GM21360 (cell line): Measurements from ENCODE around the gene TMEM97.
"Not testable (repeated sequence)": the region's sequence is repeated elsewhere in the genome, so short reads cannot be mapped to it uniquely, and the experiment has no call there.

Source experiments
- ATAC-seq: cut with Tn5 transposase; IDR thresholded peaks from one replicate; pipeline ENCODE4 v1.9.1; 2021; ENCODE audit warnings: mild to moderate bottlenecking, moderate library complexity; ENCODE audit not compliant: unreplicated experiment

TMEM97 gene

DNA sequence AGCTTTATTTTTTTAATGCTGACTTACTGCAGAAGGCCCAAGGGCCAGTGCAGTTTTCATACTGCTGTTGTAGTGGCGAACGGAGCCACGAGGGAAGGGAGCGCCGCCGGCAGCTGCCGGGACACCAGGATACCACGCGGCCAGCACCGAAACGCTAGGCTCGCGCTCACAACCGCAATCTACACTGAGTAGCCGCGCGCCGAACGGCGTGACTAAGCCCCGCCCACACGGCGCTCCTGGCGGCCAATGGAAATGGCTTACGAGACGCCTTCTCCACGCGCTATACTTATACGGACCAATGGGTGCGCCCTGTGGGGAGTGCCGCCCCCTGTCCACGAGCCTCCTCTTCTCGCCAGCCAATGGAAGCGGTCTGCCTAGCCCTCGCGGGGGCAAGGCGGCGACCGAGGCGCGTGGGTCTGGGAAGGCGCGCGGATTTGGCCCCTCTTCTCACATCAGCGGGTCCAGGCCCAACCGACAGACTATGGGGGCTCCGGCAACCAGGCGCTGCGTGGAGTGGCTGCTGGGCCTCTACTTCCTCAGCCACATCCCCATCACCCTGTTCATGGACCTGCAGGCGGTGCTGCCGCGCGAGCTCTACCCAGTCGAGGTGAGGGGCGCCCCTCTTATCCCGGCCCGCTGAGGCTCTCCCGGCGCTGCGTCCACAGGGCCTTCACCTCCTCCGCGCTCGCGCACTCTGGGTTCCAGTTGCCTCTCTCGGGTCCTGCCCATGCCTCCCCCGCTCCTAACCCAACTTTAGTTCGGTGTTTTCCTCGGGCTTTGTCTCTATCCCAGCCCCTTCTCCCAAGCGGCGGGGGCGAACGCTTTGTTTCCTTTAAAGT is at the start of gene TMEM97:
Gene TMEM97, plus strand, starts transcription at position 442 of the 839 bp plus-strand sequence. Its CDS starts 40 bp downstream, at position 482.
- ATAC-seq = peak; percentile 81

DNA sequence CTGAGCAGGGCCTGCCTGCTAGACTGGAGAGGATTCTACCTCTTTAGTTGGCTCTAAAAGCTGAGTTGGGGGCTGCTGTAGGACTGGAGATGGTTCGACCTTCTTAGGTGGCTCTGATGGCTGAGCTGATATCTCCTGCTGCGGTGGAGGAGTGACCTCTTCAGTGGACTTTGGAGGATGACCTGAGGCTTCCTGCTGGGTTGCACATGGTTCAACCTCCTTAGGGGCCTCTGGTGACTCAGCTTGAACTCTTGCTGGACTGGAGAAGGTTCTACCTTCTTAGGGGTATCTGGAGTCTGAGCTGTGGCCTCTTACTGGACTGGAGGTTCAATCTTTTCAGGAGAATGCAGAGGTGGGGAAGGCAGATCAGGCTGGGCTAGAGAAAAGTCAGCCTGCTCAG is 48.9 kb upstream of the TMEM97 start:
- ATAC-seq = no peak

DNA sequence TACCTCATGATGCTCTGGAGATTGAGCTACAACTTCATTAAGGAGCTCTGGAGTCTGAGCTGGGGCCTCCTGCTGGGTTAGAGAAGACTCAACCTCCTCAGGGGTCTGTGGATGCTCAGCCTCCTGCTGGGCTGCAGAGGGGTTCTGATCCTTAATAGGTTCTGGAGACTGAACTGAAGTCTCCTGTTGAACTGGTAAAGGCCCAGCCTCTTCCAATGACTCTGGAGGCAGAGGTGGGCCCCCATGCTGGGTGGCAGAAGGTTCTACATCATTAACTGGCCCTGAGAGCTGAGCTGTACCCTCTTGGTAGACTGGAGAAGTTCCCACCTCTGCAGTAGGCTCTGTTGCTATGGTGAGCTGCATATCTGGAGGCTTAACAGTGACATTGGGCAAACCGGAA is 48.1 kb upstream of the TMEM97 start:
- no peak for ATAC-seq

GRCh38 chr17:28271431-28271830 is 47.6 kb upstream of the TMEM97 start:
- no peak for ATAC-seq

- no peak for ATAC-seq
Measured at GRCh38 chr17:28272166-28272565, 46.8 kb upstream of the TMEM97 start.

DNA sequence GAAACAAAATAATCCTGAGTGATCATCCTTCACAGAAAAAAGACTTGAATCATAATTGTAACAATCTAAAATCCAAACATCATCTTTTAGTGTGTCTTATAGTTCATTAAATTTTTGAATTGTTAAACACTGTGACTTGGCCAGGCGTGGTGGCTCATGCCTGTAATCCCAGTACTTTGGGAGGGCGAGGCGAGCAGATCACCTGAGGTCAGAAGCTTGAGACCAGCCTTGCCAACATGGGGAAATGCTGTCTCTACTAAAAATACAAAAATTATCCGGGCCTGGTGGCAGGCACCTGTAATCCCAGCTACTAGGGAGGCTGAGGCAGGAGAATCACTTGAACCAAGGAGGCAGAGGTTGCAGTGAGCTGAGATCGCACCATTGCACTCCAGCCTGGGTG is 45.7 kb upstream of the TMEM97 start:
- ATAC-seq = not testable (repeated sequence)

DNA sequence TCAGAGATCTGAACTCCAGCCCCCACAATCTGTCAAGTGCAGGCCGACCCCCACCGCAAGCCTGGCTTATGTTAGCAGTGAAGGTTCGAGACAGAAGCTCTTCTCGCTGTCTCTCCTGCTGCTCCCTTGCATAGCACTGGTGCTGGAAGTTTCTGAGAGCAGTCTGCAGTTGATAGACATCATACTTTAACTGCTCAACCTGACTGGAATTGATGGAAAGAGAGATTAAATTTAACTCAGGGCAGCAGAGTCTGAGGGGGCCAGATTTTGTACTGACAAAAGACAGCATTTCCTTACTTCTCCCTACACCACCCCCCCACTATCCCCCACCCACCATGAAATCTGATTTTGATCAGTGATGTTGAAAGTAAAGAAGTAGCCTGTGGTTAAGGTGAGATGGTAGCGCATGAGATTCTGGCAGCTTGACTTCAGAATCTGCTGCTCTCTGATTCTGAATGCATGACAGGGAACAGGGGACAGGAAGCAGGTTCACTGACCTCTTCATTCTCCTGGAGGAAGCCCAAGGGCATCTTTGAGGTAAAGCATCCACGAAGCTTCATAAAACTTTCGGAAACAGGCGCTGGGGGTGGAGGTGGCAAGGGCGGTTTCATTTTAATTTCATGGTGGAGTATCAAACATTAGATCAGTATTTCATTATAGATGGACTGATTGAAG is 44.3 kb upstream of the TMEM97 start:
- no peak for ATAC-seq

- no peak for ATAC-seq
Measured at GRCh38 chr17:28276011-28276410, 43.0 kb upstream of the TMEM97 start.

- ATAC-seq = no peak
Measured at GRCh38 chr17:28279411-28279810, 39.6 kb upstream of the TMEM97 start.

GRCh38 chr17:28280826-28281225 is 38.2 kb upstream of the TMEM97 start:
- ATAC-seq = no peak

- ATAC-seq = no peak
Measured at GRCh38 chr17:28282596-28282995, 36.4 kb upstream of the TMEM97 start.

GRCh38 chr17:28285965-28286364 is 33.0 kb upstream of the TMEM97 start:
- no peak for ATAC-seq

DNA sequence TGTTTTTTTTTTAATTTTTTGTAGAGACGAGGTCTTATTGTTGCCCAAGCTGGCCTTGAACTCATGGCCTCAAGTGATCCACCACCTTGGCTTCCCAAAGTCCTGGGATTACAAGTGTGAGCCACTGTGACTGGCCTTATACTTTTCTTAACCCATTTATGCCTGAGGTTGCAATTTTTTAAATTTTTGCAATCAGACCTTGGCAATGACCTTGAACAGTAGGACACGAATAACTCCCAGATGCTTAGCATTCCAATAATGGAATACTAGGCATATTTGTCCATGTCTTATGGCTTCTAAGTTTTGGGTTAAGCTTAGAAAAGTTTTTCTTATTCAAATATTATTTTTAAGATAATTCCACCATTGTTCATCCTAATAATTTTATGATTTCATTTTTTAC is 28.3 kb upstream of the TMEM97 start:
- ATAC-seq = no peak

DNA sequence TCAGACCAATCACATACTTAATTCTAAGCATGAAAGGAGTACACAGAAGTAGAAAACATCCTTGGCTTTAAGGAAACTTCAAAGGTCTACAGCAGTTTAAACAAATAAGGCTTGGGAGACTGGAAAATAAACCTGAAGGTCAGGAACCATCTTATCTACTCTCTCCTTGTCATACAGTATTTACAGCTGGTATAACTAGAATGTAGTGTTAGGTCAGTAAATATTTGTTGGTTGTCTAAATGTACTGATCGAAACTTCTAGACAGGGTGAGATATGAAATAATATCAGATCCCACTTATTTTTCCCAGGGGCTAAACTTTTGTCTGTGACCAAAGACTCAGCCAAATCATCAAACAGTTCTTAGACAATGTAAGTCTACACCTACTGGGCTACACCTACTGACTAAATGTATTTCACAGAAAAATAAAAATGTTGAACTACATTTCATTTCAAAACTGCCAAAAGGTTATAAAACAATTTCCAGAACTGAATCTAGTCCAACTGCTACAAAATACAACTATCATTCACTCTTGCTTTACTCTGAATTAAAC is 27.1 kb upstream of the TMEM97 start:
- ATAC-seq = no peak

- ATAC-seq = not testable (repeated sequence)
Measured at GRCh38 chr17:28292878-28293277, 26.1 kb upstream of the TMEM97 start.

DNA sequence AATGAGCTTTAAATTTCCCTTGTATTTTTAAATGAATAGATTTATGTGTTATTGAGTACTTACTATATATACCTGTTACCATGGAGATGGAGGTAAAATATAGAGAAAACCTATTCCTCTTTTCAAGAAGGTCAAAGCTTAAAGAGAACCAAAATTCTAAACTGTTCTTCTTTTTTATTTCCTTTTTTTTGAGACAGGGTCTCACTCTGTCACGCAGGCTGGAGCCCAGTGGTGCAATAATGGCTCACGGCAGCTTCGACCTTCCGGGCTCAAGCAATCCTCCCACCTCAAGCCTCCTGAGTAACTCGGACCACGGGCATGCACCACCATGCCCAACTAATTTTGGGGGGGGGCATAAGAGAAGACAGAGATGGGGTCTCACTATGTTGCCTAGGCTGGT is 25.0 kb upstream of the TMEM97 start:
- ATAC-seq = no peak

- no peak for ATAC-seq
Measured at GRCh38 chr17:28295677-28296578, 23.1 kb upstream of the TMEM97 start.

DNA sequence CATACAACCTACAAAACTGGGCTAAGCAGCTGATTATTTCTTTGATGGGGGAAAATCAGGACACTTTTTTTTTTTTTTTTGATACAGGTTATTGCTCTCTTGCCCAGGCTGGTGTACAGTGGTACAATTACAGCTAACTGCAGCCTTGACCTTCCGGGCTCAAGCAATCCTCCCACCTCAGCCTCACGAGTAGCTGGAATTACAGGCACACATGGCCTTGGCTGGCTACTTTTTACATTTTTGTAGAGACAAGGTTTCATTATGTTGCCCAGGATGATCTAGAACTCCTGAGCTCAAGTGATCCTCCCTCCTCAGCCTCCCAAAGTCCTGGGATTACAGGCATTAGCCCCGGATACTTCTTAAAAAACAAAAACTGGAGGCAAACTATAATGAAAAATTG is 20.6 kb upstream of the TMEM97 start:
- ATAC-seq = no peak

GRCh38 chr17:28306954-28307401 is 12.0 kb upstream of the TMEM97 start:
- no peak for ATAC-seq

DNA sequence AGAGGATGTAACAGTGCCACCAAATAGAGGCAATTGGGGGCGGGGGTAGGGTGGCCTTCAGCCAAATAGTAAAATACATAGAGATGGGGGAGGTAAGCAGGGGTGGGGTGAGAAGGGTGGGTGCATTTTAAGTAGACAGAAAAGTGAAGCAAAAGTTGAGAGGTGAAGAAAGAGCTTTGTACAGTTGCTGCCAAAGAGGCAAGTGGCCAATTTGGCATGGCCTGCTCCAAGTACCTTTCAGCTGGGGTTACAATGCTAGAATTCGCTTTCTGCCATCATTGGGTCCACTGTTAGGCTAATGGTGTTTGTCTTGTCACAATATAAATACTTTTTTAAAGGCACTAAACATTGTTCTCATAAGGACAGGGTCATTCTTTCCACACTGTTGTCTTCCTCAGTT is 5.2 kb upstream of the TMEM97 start:
- ATAC-seq = no peak
